ENCODE measurements around the gene BMI1. TPM values are rescaled to one million over a fixed set of nuclear protein-coding genes. Genes with fewer than 3 reads are reported as not detected.
"Not testable (repeated sequence)": the region's sequence is repeated elsewhere in the genome, so short reads cannot be mapped to it uniquely, and the experiment has no call there.

Gene BMI1
- total RNA-seq = 40.2 and 43.4 TPM in 2 replicates

DNA sequence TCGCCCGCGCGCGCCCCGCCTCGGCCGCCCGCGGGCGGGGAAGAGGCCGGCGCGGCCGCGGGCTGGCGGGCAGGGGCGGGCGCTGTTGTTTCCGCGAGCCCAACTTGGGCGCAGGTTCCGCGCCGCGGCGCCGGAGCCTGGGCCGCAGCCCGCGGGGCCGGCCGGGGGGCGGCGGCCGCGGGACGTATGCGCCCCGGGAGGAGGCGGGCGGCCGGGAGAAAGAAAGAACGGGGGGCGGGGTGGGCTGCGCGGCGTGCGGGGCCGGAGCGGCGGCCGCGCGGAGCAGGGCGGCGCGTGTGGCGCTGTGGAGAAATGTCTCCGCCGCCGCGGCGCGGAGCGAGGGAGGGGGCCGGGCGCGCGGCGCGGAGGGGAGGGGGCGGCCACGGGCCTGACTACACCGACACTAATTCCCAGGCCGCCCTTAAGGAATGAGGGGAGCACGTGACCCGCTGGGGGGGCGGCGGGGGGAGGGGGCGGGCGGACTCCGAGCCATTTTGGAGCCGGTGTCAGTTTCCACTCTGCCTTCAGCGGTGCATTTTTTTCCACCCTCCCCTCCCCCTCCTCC lies at the start of gene BMI1:
BMI1 (plus strand) TSS at position 509 of the 565 bp plus-strand sequence. CDS start 5,351 bp downstream, outside the sequence.
- intact Hi-C loops (cut with micrococcal nuclease) = loop anchor here (1.0 to 10.0 kb wide), 4 partner anchors 20 to 616 kb away; partner anchors contain the start of gene PIP4K2A

DNA sequence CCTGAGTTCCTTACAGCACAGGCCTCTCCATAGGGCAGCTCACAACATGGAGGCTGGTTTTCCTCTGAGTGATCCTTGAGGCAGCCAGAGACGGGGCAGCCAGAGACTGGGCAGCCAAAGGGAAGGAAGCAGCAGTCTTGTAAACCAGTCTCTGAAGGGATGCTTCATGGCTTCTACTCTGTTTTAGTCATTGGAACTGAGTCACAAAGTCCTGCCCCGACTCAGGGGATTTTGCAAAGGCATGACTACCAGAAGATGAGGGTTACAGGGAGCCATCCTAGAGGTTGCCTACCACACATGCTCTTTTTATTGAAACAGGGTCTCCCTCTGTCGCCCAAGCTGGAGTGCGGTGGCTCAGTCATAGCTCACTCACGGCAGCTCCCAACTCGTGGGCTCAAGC lies 49.1 kb upstream of the BMI1 start:
- intact Hi-C loops (cut with micrococcal nuclease) = no loop called here

DNA sequence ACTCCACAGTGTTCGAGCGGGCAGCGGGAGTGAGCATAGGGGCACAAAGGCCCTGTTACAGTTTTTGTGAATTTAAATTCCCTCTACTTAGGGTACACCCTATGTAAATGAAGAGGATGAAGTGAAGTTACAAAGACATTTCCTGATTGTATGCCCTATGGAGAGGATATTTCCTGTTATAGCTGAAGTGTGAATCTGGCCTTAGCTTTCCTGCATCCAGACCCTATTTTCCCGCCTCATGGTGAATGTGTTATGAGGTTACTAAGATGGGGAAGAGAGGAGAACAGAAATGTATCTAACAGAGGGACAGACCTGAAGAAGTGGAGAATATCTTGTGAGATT lies 42.5 kb upstream of the BMI1 start:
- intact Hi-C loops (cut with micrococcal nuclease) = no loop called here

DNA sequence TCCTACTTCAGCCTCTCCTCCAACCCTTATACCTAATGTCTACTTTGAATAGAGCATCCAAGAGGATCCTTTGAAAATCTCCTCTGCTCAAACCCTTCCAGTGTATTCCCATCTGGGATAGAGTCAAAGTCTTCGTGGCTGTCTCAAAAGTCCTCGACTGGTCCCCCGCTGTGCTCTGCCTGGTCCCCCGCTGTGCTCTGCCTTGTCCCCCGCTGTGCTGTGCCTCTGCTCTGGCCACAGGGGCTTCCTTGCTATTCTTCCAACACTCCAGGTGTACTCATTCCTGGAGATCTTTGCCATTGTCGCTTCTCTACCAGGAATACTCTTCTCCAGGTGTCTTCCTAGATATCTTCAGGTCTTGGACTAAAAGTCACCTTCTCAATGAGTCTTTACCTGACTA lies 40.8 kb upstream of the BMI1 start:
- intact Hi-C loops (cut with micrococcal nuclease) = no loop called here

DNA sequence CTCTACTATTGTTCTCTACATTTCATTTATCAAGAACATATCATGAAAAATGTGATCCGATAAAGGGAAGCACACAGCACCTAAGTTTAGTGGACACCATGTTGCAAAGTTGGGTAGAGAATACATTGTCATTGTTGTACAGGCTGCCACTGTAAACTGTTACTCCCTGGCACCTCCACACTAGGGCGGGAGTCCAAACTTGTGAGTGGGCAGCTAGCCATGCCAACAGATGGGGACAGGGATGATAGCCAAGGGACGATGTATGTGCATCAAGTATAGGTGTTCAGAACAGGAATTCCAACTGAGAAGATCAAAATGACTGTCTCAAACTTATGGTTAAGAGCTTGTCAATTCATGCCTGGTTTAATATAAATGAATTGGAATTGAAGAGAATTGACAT lies 35.8 kb upstream of the BMI1 start:
- intact Hi-C loops (cut with micrococcal nuclease) = no loop called here

DNA sequence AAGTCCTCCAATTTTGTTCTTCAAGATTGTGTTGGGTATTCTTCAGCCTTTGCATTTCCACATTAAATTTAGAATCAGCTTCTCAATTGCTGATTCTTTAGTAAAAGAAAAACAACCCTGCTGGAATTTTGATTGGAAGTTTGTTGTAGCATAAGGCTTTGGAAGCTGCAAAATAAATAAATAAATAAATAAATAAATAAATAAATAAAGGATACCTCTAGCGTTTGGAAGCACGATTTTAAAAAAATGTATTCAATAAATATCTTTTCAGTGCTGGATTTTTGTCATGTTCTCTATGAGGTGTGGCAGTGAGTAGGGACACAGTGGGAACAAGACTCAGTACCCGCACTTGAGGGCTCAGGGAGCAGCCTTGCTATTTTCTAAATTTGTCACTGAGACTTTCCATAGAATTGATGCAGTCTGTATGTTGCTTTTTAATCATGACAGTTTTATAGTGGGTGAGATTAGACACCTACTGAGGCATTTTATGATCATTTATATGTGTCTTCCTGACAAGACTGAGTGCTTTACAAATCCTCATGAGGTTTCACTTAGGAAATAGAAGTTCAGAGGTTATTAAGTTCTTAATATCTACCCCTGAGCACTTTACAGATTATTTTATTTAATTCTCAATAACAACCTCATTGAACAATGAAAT lies 27.0 kb upstream of the BMI1 start:
- intact Hi-C loops (cut with micrococcal nuclease) = no loop called here

DNA sequence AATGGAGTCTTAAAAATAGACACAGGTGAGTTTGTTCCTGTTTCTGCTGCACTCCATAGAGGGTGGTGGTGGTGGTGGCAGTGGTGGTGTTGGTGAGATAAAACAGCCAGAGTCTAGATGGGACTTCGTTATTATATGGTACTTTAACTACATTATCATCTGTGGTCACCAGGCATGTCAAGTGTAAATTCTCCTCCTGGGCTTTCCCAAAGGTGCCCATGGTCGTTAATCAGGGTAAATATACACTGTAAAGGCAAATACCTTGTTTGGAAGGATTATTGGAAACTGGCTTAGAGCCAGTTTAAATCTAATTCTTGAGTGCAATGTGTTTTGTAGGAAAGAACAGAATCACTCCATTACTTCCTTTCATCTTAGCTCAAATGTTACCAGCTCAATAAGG lies 26.2 kb upstream of the BMI1 start:
- intact Hi-C loops (cut with micrococcal nuclease) = no loop called here

DNA sequence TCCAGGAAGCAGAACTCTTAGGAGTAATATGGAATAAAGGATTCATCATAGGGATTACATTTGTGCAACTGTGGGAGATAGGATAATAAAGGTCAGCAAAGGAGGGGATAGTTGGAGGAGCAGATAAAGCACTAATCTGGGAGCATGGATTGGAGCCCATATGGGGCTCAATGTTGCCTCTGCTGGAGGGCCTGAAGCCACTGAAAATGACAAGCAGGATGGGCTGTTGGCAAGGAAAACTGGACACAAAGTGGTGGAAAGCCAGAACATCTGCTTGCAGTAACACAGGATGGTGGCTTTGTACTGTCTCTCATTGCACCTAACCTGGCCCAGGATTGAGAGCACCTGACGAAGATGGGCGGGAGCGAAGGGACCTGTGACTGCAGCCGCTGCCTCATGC lies 19.7 kb upstream of the BMI1 start:
- intact Hi-C loops (cut with micrococcal nuclease) = no loop called here

DNA sequence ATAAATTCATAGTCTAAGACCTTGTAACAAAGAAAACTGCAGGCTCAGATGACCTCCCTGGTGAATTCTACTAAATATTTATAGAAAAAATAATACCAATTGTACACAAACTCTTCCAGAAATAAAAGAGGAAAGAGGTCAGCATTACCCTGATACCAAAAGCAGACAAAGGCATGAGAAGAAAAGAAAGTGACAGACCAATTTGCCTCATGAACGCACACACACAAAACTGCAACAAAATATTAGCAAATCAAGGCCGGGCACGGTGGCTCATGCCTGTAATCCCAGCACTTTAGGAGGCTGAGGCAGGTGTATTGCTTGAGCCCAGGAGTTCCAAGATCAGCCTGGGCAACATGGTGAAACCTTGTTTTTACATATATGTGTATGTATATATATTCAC lies 17.4 kb upstream of the BMI1 start:
- intact Hi-C loops (cut with micrococcal nuclease) = no loop called here

DNA sequence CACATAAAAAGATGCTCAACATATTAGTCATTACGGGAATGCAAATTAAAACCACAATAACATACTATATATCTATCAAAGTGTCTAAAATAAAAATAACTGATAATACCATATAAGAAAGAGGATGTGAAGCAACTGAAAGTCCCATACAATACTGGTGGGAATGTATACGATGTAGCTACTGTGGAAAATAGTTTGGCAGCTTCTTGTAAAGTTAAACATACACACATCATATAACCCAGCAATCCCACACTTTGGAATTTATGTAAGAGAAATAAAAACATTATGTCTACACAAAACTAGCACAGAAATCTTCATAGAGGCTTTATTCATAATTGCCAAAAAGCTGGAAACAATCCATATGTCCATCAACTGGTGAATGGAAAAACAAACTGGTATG lies 15.2 kb upstream of the BMI1 start:
- intact Hi-C loops (cut with micrococcal nuclease) = no loop called here

DNA sequence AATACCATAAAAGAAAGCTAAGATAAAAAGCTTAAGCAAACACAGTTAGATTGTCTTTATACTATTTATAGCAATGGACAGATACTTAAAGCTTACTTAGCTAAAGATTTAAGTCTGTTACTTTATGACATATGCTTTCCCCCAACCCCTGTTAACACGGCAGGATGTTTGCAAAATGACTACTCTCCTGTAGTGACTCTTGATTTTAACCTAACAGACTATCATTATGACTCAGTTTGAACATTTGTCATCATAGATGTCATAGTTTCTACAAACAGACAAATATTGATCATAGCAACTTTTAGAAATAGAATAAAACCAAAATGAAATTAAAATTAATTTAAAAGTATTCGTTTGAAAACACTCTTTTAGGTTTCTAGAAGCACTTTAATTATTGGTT lies 12.5 kb upstream of the BMI1 start:
- intact Hi-C loops (cut with micrococcal nuclease) = loop anchor here (1.0 kb wide), 1 partner anchor 8 kb away; the partner anchor contains the start of gene COMMD3

DNA sequence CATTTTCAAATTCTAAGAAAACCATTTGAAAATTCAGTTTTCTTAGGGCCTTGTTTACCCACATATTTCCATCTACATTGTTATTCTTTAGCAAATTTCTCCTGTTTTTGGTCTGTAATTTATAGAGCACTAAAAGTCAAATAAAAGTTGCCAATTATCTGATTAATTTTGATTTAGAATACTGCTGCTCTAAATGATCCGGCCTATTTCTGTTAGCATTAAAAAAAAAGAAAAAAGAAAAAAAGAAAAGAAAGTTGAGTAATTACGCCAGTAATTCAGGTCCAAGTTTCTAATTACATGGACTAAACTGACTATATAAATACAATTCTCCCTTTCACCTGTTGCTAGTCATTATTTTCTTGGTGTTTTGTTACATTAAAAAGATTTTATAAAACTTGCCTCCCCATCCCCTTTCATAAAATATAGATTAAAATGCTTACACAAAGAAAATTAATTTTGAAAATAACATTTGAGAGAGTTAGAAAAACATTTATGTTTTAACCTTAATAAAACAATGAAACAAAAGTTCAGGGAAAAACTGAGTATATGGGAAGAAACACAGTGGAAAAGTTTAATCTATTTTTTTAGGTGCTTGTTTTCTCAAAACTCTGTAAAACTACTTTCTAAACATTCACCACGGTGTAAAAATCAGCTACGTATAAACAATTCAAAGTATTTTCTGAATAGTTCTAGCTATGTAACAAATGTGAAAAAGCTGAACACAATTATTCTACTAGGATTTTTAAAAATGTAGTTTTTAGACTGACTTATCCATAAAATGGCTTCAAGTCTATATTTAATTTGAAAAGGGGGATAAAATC lies 11.5 kb upstream of the BMI1 start:
- intact Hi-C loops (cut with micrococcal nuclease) = no loop called here

DNA sequence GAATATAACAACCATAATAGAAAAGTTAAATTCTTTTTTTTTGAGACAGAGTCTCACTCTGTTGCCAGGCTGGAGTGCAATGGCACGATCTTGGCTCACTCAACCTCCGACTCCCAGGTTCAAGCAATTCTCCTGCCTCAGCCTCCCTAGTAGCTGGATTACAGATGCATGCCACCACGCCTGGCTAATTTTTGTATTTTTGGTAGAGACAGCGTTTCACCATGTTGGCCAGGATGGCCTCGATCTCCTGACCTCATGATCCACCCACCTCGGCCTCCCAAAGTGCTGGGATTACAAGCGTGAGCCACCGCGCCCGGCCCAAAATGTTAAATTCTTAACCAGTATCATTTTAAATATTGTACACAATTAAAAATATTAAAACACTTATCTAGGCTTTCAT lies 10.9 kb upstream of the BMI1 start:
- intact Hi-C loops (cut with micrococcal nuclease) = not testable (repeated sequence)

DNA sequence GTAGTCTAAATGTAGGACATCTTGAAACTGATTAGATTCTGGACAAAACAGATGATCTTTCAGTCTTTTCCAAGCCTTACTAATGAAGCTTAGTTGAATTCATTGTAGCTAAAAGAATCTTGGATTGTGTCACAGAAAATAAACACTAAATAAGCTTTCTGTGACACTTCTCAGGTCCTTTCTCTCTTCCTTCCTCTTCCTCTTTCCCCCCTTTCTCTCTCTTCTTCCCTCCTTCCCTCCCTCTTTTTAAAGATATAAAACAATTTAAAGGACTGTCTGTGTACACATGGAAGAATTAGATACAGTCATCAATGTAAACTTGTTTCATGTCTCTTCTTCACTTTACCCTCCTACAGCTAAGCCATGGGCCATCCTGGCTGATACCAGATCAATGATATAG lies 10.0 kb upstream of the BMI1 start:
- intact Hi-C loops (cut with micrococcal nuclease) = no loop called here

DNA sequence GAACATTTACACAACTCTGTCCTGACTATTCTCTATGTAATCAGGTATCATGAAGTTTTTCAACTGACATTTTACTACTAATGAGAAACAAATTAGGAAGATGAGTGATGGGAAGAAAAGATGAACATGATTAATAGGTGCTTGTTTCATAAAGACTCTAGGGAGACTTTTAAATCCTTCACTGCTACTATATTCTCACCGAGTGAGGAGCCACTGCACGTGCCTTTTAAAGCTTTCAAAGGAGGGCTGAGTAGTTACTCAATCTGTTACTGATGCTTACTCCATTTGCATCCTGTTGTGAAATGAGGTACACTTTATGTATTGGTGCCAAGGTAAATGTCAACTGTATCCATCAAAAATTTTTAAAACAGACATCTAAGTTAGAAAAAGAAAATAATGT lies 6.0 kb upstream of the BMI1 start:
- intact Hi-C loops (cut with micrococcal nuclease) = loop anchor here (5.0 kb wide), 1 partner anchor 783 kb away; the partner anchor contains the start of gene MLLT10

DNA sequence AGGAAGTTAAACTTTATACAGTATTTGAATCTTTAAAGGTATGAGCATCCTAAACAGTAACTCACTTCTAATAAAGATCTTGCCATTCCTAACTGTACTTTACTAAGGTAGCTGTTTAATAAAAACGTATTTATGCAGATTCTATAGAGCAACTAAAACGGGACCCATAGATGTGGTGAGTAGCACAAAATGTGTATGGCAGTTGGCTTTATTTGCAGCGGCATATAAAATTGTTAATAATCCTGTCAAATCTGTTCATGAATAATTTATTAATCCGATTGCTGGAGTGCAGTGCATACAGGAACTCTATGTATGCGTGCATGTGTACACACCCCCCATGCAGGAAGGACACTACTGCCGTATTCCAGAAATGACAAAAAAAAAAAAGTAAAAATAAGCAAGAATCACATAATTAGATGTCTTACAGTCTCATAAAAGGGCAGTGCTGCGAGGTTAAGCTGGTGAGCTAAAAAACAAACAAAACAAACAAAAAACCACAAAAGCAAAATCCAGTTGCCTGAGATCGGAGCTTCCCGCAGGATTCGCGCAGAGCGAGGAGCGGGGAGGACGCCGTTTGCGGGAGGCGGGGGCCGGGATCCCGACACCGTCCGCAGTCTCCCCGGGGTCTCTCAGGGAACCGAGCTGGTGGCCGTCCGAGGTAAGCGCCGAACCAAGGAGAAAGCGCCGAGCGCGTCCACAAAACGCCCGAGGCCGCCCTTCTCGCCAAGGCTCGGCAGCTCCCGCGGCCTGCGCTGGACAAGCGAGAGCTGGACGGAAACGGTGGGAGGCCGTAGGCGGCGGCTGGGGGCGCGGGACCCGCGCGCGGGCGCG lies 5.2 kb upstream of the BMI1 start:
- intact Hi-C loops (cut with micrococcal nuclease) = loop anchor here (1.0 to 5.0 kb wide), 7 partner anchors 7 to 783 kb away; partner anchors contain the start of genes DNAJC1 and MLLT10

DNA sequence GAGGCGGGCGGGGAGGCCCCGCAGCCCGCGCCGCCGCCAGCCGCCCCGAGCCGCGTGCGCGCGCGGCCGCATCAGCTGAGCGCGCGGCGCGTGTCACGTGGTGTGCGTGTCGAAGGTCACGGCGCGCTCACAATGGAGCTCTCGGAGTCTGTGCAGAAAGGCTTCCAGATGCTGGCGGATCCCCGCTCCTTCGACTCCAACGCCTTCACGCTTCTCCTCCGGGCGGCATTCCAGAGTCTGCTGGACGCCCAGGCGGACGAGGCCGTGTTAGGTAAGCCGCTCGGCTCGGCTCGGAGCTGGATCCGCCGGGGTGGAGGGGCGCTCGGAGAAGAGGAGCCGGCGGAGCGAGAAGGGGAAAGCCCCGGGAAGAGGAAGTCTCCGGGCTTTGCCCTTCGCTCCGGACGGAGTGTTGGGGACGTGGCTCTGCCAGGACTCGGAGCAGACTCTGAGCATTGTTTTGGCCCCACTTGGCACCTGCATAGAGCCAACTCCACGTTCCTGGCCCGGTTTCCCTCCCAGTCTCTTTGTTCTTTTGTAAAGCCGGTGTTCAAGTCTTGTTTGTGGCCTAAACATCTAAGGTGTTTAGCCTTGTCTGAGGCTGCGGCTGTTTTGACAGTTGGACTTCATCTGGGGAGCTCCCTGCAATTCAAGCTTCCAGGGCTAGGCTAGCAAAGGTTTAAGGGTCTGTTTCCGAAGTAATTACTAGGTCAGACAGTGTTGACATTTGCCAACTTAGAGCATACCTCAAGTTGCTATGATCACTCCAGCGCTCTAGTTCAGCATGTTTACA lies 4.4 kb upstream of the BMI1 start, which contains the start of gene COMMD3:
COMMD3 (plus strand) TSS at position 103 of the 790 bp plus-strand sequence; CDS start at position 133, 30 bp downstream.
- intact Hi-C loops (cut with micrococcal nuclease) = loop anchor here (1.0 to 5.0 kb wide), 7 partner anchors 8 to 784 kb away; partner anchors contain the start of genes DNAJC1 and MLLT10

DNA sequence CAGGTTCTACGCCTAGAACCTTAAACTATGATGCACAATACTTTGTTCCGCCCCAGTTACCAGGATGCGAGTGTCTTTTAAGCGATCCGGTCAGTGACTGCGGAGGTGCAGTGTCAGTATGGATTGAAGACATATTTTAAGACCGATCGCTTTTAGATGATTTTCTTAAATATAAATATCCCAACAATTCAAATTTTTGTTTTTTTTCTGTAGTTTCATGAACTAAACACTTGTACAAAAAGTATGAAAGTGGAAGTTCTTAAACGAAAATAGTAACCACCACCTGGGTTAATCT lies 3.9 kb upstream of the BMI1 start:
- intact Hi-C loops (cut with micrococcal nuclease) = loop anchor here (2.0 to 5.0 kb wide), 3 partner anchors 24 to 785 kb away; partner anchors contain the start of genes DNAJC1 and MLLT10

DNA sequence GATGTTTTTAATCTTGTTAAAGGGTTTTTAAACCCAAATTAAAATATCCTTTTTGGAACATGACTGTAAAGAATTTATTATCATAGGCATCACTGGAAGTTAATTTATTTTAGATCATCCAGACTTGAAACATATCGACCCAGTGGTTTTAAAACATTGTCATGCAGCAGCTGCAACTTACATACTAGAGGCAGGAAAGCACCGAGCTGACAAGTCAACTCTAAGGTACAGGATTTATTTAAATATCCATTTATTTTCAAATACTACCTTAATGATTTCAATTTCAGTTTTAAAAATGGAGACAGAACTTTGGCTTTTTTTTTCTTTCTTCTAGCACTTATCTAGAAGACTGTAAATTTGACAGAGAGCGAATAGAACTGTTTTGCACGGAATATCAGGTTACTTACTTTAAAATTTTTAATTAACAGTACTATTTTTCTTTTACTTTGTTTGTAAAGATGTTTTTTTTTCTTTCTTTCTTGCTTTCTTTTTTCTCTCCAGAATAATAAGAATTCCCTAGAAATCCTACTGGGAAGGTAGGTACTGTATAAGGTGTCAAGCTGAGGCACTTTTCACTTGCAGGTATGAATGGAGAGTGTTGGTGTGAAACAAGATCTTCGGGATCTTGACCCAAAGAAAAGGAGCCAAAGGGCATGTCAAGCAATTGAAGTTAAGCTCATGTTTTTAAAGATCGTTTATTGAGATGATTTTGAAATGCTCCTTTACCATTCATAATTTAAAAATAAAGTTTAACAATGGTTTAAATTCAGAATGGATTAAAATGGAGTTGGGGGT lies 2.9 kb upstream of the BMI1 start:
- intact Hi-C loops (cut with micrococcal nuclease) = loop anchor here (2.0 to 5.0 kb wide), 3 partner anchors 23 to 786 kb away; partner anchors contain the start of genes DNAJC1 and MLLT10

Measured in T-helper 2 cell treated with Interferon-gamma antibody and Interleukin-4, amounts not matched to agents 100 ng/mL and 5 ng/mL, for 36 hours (primary cell).